Measurements from ENCODE around the gene NMBR.

- TF ChIP-seq POLR2A (IDR thresholded peaks at IDR 0.05), result no peak
- no peak for TF ChIP-seq CTCF (IDR thresholded peaks at IDR 0.05)
- no peak for TF ChIP-seq POLR2AphosphoS5 (IDR thresholded peaks at IDR 0.05)
- TF ChIP-seq EP300 (IDR thresholded peaks at IDR 0.05), result no peak
Measured at GRCh38 chr6:142048593-142048980, 98.3 kb downstream of the NMBR start.

Data from suprapubic skin (tissue), 4 donors.